BJ (cell line): Measurements from ENCODE around the gene ERBB4. TPM values are rescaled to one million over a fixed set of nuclear protein-coding genes. Genes with fewer than 3 reads are reported as not detected.
"Not testable (repeated sequence)": the region's sequence is repeated elsewhere in the genome, so short reads cannot be mapped to it uniquely, and the experiment has no call there.

Experiments
- CTCF ChIA-PET: fragments of 350-600 bp; formaldehyde crosslinking; extraction: SDS; loops from one replicate; lab custom pipeline; 2021; ENCODE audit warnings: antibody characterized with exemption, inconsistent platforms; lab: Yijun Ruan, JAX
- POLR2A ChIA-PET: fragments of 300-600 bp; sonication (Branson Sonifier 250); formaldehyde crosslinking; extraction: SDS; loops from one replicate; lab custom pipeline; 2021; ENCODE audit warnings: antibody characterized with exemption; lab: Charles Lee
- DNase-seq: peaks from one replicate; pipeline ENCODE4 v3.0.0-alpha.2; 2011; ENCODE audit warnings: low read depth
- H3K27me3 ChIP-seq: 2 replicates; pipeline ENCODE4 v1.6.0; 2011; ENCODE audit warnings: low read length; ENCODE audit not compliant: control insufficient read depth, insufficient read depth
- H3K36me3 ChIP-seq: 2 replicates; pipeline ENCODE4 v1.5.1; 2011; ENCODE audit warnings: low read length; ENCODE audit not compliant: control insufficient read depth, insufficient read depth
- H3K4me3 ChIP-seq: 2 replicates; pipeline ENCODE4 v1.5.1; 2011; ENCODE audit warnings: low read depth, mild to moderate bottlenecking, control low read depth, low read length
- CTCF ChIP-seq: IDR thresholded peaks from 2 replicates; pipeline ENCODE4 v1.5.1; 2011; ENCODE audit warnings: low read depth, mild to moderate bottlenecking, control low read depth, inconsistent platforms, low read length, moderate library complexity; ENCODE audit not compliant: insufficient read depth
- polyA plus RNA-seq: library from polyadenylated mRNA; depleted of rRNA; stranded (reverse); fragments of >200 nt; gene quantifications from 2 replicates; pipeline ENCODE4 v1.2.3, GENCODE V29; 2011

The ERBB4 gene
- polyA plus RNA-seq, 1 experiment = not detected

- no peak overlapping the region for H3K4me3 ChIP-seq
- TF ChIP-seq CTCF = no peak
- CTCF ChIA-PET = interaction anchor here (0.5 kb wide), 1 partner anchor 51 kb away, joined by 3 read pairs; no protein-coding TSS in a partner anchor
- POLR2A ChIA-PET = no interaction called here
- no peak for DNase-seq
- H3K36me3 ChIP-seq = no peaks in the 10 kb centered on the region
- no peaks in the 10 kb centered on the region for H3K27me3 ChIP-seq
Observed at GRCh38 chr2:212197776-212198175, 340.8 kb downstream of the ERBB4 start.

GRCh38 chr2:212195626-212196025 is 343.0 kb downstream of the ERBB4 start:
- ChIA-PET POLR2A (no interaction called here), CTCF (interaction anchor here (0.9 kb wide), 1 partner anchor 38 kb away, joined by 3 read pairs; no protein-coding TSS in a partner anchor)
- Histone ChIP-seq H3K36me3 (no peaks in the 10 kb centered on the region), H3K27me3 (no peaks in the 10 kb centered on the region), H3K4me3 (no peak overlapping the region)
- TF ChIP-seq CTCF = no peak
- no peak for DNase-seq

DNA sequence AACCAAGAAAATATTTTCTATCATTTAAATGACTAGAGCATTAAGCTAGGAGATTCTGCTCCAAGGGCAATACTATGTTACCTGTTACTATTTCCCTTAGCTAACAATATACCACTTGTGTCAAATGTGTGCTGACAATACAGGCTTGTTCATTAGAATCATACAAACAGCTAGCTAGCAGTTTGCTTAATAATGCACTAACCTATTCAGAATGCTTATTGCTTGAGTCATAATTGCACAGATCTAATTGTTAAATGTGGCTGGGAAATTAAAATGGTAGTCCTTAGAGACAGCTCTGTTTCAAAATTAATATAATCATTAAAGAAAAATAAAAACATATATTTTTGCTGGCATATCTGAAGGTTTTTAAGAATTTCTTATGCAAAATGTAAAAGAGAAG is 344.2 kb downstream of the ERBB4 start:
- no peak for TF ChIP-seq CTCF
- no peak for DNase-seq
- no peak overlapping the region for H3K4me3 ChIP-seq
- POLR2A ChIA-PET = no interaction called here
- CTCF ChIA-PET = no interaction called here
- no peaks in the 10 kb centered on the region for H3K27me3 ChIP-seq
- no peaks in the 10 kb centered on the region for H3K36me3 ChIP-seq

GRCh38 chr2:212193803-212194202 is 344.8 kb downstream of the ERBB4 start:
- CTCF ChIA-PET = no interaction called here
- H3K4me3 ChIP-seq = no peak overlapping the region
- POLR2A ChIA-PET = no interaction called here
- no peaks in the 10 kb centered on the region for H3K27me3 ChIP-seq
- DNase-seq = no peak
- no peaks in the 10 kb centered on the region for H3K36me3 ChIP-seq
- no peak for TF ChIP-seq CTCF

- Histone ChIP-seq H3K36me3 (no peaks in the 10 kb centered on the region), H3K4me3 (no peak overlapping the region), H3K27me3 (no peaks in the 10 kb centered on the region)
- no peak for TF ChIP-seq CTCF
- CTCF ChIA-PET = no interaction called here
- POLR2A ChIA-PET = no interaction called here
- DNase-seq = no peak
Observed at GRCh38 chr2:212193056-212193455, 345.5 kb downstream of the ERBB4 start.

DNA sequence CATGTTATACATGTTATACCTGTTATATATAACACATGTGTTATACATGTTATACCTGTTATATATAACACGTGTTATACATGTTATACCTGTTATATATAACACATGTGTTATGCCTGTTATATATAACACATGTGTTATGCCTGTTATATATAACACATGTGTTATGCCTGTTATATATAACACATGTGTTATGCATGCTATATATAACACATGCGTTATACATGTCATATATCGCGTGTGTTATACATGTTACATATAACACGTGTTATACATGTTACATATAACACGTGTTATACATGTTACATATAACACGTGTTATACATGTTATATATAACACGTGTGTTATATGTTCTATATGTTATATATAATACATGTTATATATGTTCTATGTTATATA is 347.2 kb downstream of the ERBB4 start:
- DNase-seq, H3K27me3 ChIP-seq, H3K36me3 ChIP-seq, POLR2A ChIA-PET, CTCF ChIA-PET, H3K4me3 ChIP-seq: not testable (repeated sequence)
